Keratinocyte (primary cell): ENCODE results near the gene SENP8.

Experiments used
- EZH2 ChIP-seq: IDR thresholded peaks from one replicate; pipeline ENCODE4 v1.6.1; 2012; ENCODE audit warnings: inconsistent platforms, mild to moderate bottlenecking, low read length, moderate library complexity
- TF ChIP-seq, protein P1 (sequence below), 3 experiments: IDR thresholded peaks in 1 of 3; conservative IDR thresholded peaks in 1 of 3; optimal IDR thresholded peaks in 1 of 3; 2 replicates in 2 of 3; 3 replicates in 1 of 3; pipeline versions ENCODE3 to v1.5.1; 2011; ENCODE audit warnings: low read length in 3 of 3, mild to moderate bottlenecking in 3 of 3, moderate library complexity in 2 of 3, control low read depth in 1 of 3, inconsistent platforms in 1 of 3; ENCODE audit not compliant: insufficient read depth in 2 of 3; ENCODE audit errors: extremely low read depth in 1 of 3

DNA sequence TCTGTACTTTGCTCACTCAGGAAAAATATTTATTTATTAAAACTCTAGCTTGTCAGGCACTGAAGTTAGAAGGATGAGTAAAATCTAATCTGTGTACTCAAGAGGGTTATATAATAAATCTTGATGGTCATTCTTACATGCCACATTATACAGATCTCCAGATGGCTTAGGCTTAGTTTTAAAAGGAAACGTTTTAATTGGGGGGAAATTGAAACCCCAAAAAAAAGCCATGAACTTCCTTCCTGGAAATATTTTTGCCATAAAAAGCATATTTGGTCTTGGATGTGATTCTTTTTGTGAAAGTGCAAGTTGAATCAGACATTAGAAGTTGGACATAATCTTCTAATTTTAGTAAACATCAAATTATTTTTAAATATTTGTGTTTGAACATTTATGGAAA, 6.0 kb downstream of the SENP8 start:
- TF ChIP-seq, protein P1, sequence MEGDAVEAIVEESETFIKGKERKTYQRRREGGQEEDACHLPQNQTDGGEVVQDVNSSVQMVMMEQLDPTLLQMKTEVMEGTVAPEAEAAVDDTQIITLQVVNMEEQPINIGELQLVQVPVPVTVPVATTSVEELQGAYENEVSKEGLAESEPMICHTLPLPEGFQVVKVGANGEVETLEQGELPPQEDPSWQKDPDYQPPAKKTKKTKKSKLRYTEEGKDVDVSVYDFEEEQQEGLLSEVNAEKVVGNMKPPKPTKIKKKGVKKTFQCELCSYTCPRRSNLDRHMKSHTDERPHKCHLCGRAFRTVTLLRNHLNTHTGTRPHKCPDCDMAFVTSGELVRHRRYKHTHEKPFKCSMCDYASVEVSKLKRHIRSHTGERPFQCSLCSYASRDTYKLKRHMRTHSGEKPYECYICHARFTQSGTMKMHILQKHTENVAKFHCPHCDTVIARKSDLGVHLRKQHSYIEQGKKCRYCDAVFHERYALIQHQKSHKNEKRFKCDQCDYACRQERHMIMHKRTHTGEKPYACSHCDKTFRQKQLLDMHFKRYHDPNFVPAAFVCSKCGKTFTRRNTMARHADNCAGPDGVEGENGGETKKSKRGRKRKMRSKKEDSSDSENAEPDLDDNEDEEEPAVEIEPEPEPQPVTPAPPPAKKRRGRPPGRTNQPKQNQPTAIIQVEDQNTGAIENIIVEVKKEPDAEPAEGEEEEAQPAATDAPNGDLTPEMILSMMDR (optimal IDR thresholded peaks at IDR 0.05 in 1 of 3, IDR thresholded peaks at IDR 0.05 in 1 of 3, conservative IDR thresholded peaks at IDR 0.05 in 1 of 3; ENCODE audit: extremely low read depth in 1 of 3, insufficient read depth in 2 of 3, low read length in 3 of 3): no peak
- TF ChIP-seq EZH2: no peak
